H7 (cell line): ENCODE results near the gene GPR62. TPM values are rescaled to one million over a fixed set of nuclear protein-coding genes. Genes with fewer than 3 reads are reported as not detected.
A peak's percentile ranks its signal among the peaks of the same experiment; 100 is the strongest.

Source experiments
- DNase-seq: peaks from one replicate; pipeline ENCODE4 v3.0.0; 2012
- H3K27me3 ChIP-seq: 2 replicates; pipeline ENCODE4 v1.6.0; 2011; ENCODE audit warnings: mild to moderate bottlenecking, low read length; ENCODE audit not compliant: control insufficient read depth, insufficient read depth
- H3K36me3 ChIP-seq: replicated peaks from 2 replicates; pipeline ENCODE4 v1.5.1; 2011; ENCODE audit warnings: low read length; ENCODE audit not compliant: control insufficient read depth, insufficient read depth
- H3K4me3 ChIP-seq: 2 replicates; pipeline ENCODE4 v1.5.1; 2011; ENCODE audit warnings: low read depth, mild to moderate bottlenecking, control low read depth, low read length, moderate library complexity; ENCODE audit not compliant: insufficient read depth
- total RNA-seq: library from RNA; depleted of rRNA; stranded (reverse); fragments of >200 nt; shearing (Covaris generic); gene quantifications from 2 replicates; pipeline ENCODE4 v1.2.3, GENCODE V29; 2014

GPR62 gene
- total RNA-seq, 1 experiment from 2014 or later, result 0.14 TPM

GRCh38 chr3:51967384-51968169 is 12.4 kb downstream of the GPR62 start, which contains the start of gene PCBP4:
PCBP4 (minus strand) TSS chr3:51967454; CDS start chr3:51961240, 6,214 bp downstream.
- Histone ChIP-seq H3K36me3 (no peaks in the 10 kb centered on the region; the same call in 1 of the 2 replicates), H3K27me3 (peaks cover 3% of the 10 kb centered on the region), H3K4me3 (peak within 1 kb of the TSS; percentile 70)
- DNase-seq, result peak; percentile 96

GRCh38 chr3:51968170-51968775 is 13.1 kb downstream of the GPR62 start:
- Histone ChIP-seq H3K36me3 (no peaks in the 10 kb centered on the region; the same call in 1 of the 2 replicates), H3K27me3 (peaks cover 3% of the 10 kb centered on the region), H3K4me3 (peak overlapping the region; percentile 70)
- DNase-seq, result peak; percentile 83

GRCh38 chr3:51968883-51969678 is 13.9 kb downstream of the GPR62 start:
- no peak overlapping the region for H3K4me3 ChIP-seq
- no peak for DNase-seq
- H3K36me3 ChIP-seq, result no peaks in the 10 kb centered on the region; the same call in 1 of the 2 replicates
- H3K27me3 ChIP-seq, result peaks cover 7% of the 10 kb centered on the region

- Histone ChIP-seq H3K4me3 (no peak overlapping the region), H3K27me3 (peaks cover 9% of the 10 kb centered on the region), H3K36me3 (no peaks in the 10 kb centered on the region; the same call in 1 of the 2 replicates)
- no peak for DNase-seq
Observed at GRCh38 chr3:51969841-51970240, 14.7 kb downstream of the GPR62 start.

GRCh38 chr3:51970606-51971300 is 15.6 kb downstream of the GPR62 start:
- H3K27me3 ChIP-seq, result peaks cover 16% of the 10 kb centered on the region
- DNase-seq, result no peak
- no peak overlapping the region for H3K4me3 ChIP-seq
- no peaks in the 10 kb centered on the region; the same call in 1 of the 2 replicates for H3K36me3 ChIP-seq

- H3K36me3 ChIP-seq, result no peaks in the 10 kb centered on the region; the same call in 1 of the 2 replicates
- H3K27me3 ChIP-seq, result peaks cover 18% of the 10 kb centered on the region
- no peak for DNase-seq
- H3K4me3 ChIP-seq, result no peak overlapping the region
Observed at GRCh38 chr3:51971350-51971749, 16.2 kb downstream of the GPR62 start.

GRCh38 chr3:51974277-51974962 is 19.2 kb downstream of the GPR62 start:
- peak overlapping the region; percentile 39 for H3K4me3 ChIP-seq
- H3K36me3 ChIP-seq, result no peaks in the 10 kb centered on the region; the same call in 1 of the 2 replicates
- peak; percentile 75 for DNase-seq

GRCh38 chr3:51974963-51975851 is 20.0 kb downstream of the GPR62 start, which contains the start of gene ABHD14A:
ABHD14A (plus strand) TSS chr3:51975064; CDS start chr3:51975136, 72 bp downstream.
- H3K27me3 ChIP-seq, result peaks cover 17% of the 10 kb centered on the region
- H3K4me3 ChIP-seq, result peak within 1 kb of the TSS; percentile 61
- H3K36me3 ChIP-seq, result no peaks in the 10 kb centered on the region; the same call in 1 of the 2 replicates
- DNase-seq, result peak; percentile 97

More at GRCh38 chr3:51974277-51974962, 19.2 kb downstream of the GPR62 start:
- H3K27me3 ChIP-seq, result peaks cover 17% of the 10 kb centered on the region

GRCh38 chr3:51975852-51976549 is 20.8 kb downstream of the GPR62 start:
- H3K27me3 ChIP-seq, result peaks cover 17% of the 10 kb centered on the region
- peak; percentile 85 for DNase-seq
- no peak overlapping the region for H3K4me3 ChIP-seq
- H3K36me3 ChIP-seq, result no peaks in the 10 kb centered on the region; the same call in 1 of the 2 replicates

- H3K36me3 ChIP-seq, result no peaks in the 10 kb centered on the region
- H3K4me3 ChIP-seq, result no peak overlapping the region
- no peak for DNase-seq
- H3K27me3 ChIP-seq, result peaks cover 17% of the 10 kb centered on the region
Observed at GRCh38 chr3:51977446-51978142, 22.4 kb downstream of the GPR62 start.

- H3K36me3 ChIP-seq, result no peaks in the 10 kb centered on the region
- no peak overlapping the region for H3K4me3 ChIP-seq
- no peak for DNase-seq
- peaks cover 17% of the 10 kb centered on the region for H3K27me3 ChIP-seq
Observed at GRCh38 chr3:51978143-51978502, 22.9 kb downstream of the GPR62 start.

- Histone ChIP-seq H3K4me3 (no peak overlapping the region), H3K36me3 (no peaks in the 10 kb centered on the region), H3K27me3 (peaks cover 10% of the 10 kb centered on the region)
- DNase-seq, result no peak
Observed at GRCh38 chr3:51980253-51980652, 25.1 kb downstream of the GPR62 start.
